GM19452 (cell line): ENCODE measurements around the gene TMTC3.
"Not testable (repeated sequence)": the region's sequence is repeated elsewhere in the genome, so short reads cannot be mapped to it uniquely, and the experiment has no call there.

ENCODE experiments used
- ATAC-seq: cut with Tn5 transposase; IDR thresholded peaks from one replicate; pipeline ENCODE4 v1.9.1; 2021; ENCODE audit not compliant: unreplicated experiment

Gene TMTC3

DNA sequence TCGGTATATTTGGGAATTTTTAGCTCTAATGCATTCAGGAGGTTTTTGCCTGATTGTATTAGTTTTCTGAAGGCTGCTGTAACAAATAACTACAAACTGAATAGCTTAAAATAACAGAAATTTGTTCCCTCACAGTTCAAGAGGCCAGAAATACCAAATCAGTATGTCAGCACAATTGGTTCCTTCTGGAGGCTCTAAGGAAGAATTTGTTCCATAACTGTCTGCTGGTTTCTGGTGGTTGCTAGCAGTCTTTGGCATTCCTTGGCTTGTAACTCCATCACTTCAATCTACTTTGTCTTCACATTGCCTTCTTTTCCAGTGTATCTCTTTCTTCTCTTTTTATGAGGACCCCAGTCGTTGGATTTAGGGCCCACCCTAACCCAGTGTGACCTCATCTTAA, 21.3 kb downstream of the TMTC3 start:
- ATAC-seq = no peak

DNA sequence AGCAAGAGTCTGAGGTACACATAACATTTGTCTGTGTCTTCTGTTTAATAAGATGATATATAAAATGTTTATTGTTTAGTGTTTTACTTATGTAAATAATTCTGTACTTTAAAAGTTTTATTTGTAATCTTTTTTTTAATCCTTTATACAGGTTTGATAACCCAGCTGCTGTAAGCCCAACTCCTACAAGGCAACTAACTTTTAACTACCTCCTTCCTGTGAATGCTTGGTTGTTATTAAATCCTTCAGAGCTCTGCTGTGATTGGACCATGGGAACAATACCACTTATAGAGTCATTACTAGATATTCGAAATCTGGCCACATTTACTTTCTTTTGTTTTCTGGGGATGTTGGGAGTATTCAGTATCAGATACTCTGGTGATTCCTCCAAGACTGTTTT, 24.1 kb downstream of the TMTC3 start:
- ATAC-seq = no peak

DNA sequence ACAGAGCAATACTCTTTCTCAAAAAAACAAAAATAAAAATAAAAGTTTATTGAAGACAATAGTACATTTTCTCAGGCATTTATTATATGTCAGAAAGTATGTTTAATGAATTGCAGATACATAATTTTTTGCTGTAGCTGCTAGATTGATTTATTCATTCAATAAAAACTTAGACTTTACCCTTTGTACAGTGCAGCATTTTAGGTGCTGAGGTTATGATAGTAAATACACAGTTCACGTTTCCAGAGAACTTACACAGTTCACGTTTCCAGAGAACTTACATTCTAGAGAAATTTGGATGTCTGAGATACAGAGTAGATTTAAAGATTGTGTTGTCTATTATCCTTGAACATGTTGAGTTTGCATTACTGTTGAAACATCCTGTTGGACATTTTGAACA, 25.3 kb downstream of the TMTC3 start:
- no peak for ATAC-seq

DNA sequence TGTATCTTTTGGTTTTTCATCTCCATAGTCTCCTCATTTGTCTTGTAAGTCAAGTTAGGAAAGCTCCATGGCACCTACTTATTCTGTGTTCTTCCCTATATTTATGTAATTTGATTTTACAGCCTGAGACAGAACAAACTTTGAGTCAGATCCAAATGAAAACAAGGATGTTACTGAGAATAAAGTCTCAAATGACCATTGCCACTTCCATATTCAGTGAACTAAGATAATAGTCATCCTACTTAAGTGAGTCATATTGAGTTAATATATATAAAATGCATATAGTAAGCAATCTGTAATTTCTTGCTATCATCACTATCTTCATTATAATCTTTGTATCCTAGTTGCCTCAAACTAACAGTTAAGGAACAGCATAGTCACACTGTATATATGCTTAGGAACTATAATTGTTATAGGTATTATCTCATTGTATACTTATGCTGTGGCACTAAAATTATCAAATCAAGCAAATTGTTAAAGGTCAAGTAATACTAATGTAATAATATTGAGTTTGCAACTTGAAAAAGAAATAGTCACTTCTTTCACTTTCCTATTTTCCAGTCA, 30.8 kb downstream of the TMTC3 start:
- no peak for ATAC-seq

DNA sequence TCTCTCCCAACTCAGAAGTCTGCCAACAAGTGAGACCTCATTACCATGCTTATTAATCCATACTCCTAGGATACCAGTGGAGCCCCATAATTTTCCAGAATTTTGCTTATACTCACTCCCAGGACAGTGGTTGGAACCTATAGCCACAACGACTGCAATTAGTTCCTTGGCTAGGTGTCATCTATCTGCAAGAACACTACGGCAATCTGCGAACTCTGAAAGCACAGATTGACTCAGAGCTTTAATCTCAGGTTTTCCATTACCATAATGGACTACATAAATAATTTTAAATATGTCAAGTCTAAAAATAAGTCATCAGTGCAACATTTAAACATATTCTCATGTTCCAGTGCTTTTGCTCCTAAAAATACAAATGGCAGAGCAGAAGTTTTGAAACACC, 33.4 kb downstream of the TMTC3 start:
- ATAC-seq = no peak

DNA sequence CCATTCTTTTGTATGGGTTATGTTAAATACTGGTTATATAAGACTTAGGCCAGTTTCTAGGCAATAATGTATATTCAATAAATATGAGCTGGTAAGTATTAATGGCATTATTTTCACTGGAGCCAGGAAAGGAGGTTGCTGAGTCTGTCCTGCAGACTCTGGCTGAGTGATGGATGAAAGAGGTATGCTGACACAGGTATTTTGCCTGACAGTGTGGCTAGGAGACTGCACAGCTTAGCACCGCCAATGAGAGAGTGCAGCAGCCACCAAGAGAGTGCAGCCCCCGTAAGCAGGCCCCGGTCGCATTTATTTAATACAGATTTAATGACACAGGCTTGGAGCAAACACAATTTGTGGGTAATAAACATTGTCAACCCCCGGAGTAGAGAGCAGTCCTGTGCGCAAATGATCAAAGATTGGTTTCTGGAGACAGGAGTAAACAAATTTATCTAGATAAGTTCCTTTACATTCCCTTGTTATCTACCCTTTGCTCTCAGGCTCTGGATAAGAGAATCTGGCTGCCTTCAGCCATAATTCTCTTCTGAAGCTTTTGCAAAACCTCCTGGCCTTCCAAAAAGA, 37.4 kb downstream of the TMTC3 start:
- no peak for ATAC-seq

DNA sequence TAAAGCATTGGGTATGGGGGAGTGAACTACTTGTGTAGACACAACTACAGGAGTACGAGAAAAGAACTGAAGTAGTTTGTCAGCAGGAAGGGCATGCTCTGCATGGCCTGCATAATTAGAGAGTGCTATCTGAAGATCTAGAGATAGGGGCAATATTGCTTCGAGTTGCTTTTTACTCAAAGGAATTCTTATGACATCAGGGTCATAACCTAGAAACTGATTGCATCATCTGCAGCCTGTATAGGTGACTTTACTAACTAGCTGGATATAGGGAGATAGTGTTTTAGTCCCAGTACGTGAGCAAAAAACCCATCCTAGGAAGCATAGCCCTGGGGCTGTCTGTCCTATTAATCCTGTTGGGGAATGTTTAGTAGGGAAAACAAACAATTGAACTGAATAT, 39.8 kb downstream of the TMTC3 start:
- ATAC-seq = no peak

DNA sequence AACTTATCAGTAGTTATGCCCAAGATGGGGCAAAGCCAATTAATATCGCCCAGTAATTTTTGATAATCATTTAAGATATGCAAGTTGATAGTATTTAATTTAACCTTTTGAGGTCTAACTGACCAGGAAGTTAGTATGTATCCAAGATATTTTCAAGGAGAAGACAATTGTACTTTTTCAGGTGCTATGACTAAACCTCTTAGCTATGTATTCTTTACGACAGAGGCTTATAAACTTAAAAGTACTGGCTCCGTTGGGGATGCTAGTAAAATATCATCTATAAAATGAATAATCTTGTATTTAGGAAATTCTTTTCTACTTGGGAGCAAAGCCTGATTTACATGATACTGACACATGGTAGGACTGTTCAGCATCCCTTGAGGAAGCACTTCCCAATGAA, 40.3 kb downstream of the TMTC3 start:
- no peak for ATAC-seq

DNA sequence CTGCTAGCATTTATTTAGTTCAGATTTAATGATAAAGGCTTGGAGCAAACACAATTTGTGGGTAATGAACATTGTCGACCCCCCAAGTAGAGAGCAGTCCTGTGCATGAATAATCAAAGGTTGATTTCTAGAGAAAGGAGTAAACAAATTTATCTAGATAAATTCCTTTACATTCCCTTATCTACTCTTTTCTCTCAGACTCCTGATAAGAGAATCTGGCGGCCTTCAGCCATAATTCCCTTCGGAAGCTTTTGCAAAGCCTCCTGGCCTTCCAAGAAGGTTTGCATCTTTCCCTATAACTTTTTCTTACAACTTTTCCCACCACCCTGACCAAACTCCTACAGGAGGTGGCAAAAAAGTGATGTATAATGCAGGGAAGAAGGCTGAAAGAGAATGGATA, 42.1 kb downstream of the TMTC3 start:
- no peak for ATAC-seq

DNA sequence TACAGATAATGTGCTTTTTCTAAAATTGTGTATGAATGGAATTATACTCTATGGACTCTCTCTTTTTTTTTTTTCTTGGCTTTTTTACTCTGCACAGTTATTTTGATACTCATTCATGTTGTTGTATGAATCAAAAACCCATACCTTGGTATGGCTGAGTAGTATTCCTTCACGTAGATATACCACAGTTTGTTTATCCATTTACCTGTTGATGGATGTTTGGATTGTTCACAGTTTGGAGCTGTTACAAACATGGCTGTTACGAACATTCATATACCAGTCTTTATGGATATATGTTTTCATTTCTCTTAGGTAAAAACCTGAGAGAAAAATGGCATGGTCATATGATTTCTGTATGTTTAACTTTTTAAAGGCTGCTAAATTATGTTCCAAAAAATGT, 43.2 kb downstream of the TMTC3 start:
- no peak for ATAC-seq

DNA sequence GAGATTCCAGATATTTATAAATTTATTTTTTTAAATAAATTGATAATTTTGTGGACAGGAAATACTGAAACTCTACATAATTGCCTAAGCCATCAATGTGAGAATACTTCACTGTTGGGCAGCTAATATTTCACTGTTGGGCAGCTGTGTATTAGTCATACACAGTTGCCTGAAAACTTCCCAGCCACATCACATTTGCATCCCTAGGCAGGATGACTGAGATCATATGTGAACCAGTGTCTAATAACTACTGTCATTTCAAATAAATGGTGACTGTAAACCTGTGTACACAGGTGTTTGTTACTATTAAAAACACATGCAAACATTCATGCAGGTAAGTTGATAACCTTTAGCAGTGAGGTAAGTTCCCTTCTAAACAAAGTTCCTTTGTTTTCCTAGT, 43.9 kb downstream of the TMTC3 start:
- peak; percentile 94 for ATAC-seq

DNA sequence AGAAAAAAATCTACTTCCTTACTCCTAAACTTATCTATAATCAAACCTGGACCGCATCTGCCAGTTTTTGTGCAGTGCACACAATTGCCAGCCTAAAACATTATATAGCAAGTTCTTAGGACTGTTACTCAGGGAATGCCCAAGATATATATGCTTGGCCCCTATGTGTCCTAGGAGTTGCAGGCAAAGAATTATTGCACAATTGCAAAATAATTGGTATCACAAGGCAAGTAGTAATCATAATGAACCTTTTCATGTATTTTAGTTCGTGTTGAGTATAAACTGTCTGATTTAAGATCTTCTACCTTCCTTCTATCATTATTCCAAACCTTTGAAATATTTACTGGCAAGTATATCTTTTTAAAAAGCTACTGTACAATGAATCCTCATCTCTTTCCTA, 45.5 kb downstream of the TMTC3 start:
- ATAC-seq = no peak

DNA sequence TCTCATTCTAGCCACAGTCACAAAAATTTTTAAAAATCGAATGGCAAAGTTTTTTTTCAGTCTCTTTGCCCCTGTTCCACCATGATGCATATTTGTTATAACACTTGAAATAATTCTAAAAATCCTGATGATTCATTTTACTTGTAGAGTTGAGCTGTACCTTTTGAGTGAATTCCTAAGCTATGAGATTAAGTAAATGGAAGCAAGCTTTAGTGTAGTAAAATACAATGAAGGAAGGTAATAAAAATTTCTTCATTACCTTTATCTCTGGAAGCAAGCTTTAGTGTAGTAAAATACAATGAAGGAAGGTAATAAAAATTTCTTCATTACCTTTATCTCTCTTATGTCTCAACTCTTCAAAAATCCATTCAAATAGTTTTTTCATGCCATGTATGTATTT, 46.1 kb downstream of the TMTC3 start:
- ATAC-seq = no peak

DNA sequence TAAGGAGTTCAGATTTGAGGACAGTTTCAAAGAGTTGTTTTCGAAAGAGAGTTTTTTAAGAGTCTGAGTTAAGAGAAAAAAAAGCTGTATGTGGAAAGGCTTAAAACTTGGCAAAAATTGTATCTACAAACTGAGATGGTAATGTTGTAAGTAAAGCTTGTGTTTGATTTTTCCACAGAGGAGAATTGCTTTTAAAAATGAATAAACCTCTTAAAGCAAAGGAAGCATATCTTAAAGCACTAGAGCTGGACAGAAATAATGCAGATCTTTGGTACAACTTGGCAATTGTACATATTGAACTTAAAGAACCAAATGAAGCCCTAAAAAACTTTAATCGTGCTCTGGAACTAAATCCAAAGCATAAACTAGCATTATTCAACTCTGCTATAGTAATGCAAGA, 50.3 kb downstream of the TMTC3 start:
- ATAC-seq = no peak

DNA sequence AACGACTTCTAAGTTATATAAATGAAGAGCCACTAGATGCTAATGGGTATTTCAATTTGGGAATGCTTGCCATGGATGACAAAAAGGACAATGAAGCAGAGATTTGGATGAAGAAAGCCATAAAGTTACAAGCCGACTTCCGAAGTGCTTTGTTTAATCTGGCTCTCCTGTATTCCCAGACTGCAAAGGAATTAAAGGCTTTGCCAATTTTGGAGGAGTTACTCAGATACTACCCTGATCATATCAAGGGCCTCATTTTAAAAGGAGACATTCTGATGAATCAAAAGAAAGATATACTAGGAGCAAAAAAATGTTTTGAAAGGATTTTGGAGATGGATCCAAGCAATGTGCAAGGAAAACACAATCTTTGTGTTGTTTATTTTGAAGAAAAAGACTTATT, 52.8 kb downstream of the TMTC3 start:
- ATAC-seq = no peak

DNA sequence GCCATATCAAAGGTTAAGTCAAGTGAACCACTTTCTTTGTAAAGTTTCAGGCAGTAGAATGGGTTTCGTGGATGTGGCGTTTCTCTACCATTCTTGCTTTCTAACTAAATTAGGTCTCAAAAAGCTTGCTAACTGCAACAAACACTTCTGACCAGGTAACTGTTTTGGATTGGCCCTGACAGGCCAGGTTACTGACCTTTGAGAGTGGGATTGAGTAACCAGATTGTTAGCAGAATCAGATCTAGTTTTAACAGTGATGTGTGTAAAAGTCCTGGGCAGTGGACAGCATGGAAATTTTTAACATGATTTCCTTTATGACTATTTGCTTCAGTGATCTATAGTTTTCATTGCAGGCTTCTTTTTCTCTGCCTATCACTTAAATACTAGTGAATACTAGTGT, 57.9 kb downstream of the TMTC3 start:
- no peak for ATAC-seq

DNA sequence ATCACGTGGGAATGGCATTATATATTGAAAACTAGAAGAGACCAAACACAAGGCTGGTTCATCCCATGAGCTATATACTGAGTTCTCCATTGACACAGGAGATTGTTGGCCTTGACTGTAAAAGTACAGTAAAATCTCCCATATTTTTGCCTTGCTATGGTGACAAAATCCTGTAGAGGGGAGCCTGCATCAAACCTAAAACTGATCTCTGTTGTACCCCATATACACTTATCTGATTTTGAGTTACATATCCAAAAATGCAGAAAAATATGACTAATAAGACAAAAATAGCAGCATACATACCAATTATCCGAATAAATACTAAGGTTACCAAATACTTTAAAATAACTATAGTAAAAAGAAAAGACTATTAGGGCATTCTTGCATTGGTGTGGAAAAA, 60.4 kb downstream of the TMTC3 start:
- no peak for ATAC-seq

DNA sequence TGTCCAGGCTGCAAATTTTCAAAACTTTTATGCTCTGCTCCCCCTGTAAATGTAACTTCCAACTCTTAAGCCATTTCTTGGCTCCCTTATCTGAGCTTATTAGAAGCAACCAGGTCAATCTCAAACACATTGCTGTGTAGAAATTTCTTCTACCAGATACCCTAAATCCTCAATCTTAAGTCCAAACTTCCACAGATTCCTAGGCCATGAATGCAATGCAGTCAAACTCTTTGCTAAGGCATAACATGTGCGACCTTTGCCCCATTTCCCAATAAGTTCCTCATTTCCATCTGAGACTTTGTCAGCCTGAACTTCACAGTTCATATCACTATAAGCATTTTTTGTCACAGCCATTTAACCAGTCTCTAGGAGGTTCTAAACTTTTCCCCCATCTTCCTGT, 64.5 kb downstream of the TMTC3 start:
- no peak for ATAC-seq

DNA sequence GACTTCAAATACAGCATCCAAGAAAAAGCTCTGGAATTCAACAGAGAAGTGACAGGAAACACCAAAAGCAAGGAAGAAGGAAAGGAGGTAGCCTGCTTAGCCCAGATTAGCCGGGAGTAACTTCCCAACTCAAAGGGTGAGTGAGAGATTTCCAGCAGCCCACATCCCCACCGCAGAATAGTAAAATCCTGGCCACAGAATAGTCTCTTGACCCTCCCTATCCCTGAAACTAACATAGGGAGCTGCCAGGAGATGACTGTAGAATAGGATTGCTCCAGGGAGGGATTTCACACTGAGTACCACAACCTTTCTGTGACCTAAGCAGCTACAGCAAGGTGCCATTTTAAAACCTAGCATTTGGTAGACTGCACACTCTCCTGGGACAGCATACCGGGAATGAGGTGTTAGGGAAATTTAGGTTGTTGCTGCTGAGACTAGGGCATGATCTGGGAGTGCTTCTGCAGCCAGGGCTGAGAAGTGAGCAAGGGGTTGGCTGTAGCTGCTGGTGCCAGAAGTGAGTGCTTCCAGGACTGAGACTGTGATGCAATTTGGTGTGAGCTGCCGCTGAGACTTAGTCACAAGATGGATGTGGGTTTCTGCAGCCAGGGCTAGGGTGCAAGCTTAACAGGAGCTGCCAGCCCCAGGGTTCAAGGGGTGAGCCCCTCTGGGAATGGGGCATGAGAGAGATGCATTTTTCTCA, 66.0 kb downstream of the TMTC3 start:
- ATAC-seq = no peak

DNA sequence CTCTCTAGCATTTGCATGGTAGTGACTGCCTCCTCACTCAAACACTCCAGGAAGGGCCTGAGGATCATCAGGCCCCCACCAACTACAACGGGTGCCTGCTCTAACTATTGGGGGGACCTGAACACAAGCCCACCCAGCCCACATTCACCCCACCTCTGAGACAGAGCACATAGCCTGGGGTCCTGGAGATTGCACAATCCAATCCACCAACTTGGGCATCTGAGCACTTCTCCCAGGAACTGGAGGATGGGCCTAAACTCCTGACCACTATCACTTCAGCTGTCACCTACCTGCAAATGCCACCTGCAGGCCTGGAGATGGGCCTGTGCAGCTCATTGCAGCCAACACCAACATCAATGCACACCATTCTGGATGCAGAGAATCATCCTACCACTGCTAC, 66.6 kb downstream of the TMTC3 start:
- no peak for ATAC-seq

DNA sequence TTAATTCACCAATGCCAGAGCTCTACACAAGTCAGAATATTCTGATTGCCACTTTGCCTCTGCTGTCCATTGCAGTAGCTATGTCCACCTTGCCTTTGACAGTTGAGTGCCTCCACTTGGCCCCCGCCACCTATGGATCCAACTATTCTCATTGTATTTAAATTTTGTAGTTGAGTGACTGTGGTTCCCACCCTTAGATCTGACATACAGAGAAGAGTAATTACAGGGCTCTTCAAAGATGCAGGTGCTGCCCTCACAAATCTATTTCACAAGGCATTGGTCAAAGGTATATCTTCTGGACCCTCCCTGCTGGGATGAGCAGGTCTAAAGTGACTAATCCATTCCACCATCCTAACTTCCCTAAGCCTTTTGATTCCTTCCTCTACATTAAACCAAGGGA, 68.2 kb downstream of the TMTC3 start:
- ATAC-seq = not testable (repeated sequence)

DNA sequence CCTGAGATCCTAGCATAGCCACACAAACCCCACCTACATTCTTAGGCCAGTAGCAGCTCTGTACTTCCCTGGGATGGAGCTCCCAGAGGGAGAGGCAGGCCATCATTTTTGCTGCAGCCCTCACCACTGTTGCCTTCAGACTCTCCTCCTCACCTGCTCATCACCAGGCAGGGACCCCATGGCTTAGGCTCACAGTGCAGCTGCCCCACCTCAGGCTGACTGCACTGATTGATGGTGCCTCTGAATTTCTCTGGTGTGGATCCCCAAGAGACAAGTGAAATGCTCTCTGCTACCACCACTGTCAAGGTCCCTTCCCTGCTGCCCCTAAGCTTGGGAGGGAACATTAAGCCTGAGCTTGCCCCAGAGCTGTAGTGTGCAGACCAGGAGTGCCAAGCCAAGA, 76.2 kb downstream of the TMTC3 start:
- no peak for ATAC-seq

DNA sequence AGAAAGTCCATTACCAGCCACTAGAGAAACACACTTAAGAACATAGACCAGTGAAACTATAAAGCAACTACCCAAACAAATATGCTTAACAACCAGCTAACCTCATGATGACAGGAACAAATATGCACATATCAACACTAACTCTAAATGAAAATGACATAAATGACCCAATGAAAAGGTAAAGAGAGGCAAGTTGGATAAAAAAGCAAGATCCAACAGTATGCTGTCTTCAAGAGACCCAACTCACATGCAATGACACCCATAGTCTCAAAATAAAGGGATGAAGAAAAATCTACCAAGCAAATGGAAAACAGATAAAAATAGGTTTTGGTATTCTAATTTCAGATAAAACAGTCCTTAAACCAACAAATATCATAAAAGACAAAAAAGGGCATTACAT, 77.8 kb downstream of the TMTC3 start:
- ATAC-seq = no peak
